ENCODE results near the gene CORO7.

DNA sequence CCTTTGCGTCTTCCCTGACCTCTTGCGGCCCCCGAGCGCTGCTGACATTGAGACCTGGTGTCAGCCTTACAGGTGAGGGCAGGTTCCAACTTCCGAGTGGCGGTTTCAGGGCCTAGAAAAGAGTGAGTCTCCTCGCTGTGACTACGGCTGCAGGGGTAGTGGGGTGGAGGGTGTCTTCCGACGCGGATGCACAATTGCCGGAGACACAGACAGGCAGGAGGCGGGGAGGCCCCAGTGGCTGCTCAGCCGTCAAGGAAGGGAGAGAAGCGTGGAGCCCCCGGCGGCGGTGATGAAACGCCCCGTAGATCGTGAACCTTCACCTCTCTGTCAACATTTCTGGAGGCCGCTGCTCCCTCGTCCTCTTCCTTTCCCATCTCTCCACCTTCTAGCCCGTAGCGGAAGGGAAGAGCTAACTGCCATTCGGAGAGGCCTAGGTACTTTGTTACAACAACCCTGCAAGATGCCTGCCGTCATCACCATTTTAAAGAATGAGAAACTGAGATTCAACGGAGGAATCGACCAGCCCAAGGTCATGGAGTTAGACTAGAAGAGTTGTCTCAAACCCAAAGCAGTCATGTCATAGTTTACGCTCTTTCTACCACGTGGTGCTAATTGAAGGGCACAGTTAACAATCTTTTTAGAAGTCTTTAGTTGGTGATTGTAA, 9.8 kb upstream of the CORO7 start:
- TF ChIP-seq, protein P1, sequence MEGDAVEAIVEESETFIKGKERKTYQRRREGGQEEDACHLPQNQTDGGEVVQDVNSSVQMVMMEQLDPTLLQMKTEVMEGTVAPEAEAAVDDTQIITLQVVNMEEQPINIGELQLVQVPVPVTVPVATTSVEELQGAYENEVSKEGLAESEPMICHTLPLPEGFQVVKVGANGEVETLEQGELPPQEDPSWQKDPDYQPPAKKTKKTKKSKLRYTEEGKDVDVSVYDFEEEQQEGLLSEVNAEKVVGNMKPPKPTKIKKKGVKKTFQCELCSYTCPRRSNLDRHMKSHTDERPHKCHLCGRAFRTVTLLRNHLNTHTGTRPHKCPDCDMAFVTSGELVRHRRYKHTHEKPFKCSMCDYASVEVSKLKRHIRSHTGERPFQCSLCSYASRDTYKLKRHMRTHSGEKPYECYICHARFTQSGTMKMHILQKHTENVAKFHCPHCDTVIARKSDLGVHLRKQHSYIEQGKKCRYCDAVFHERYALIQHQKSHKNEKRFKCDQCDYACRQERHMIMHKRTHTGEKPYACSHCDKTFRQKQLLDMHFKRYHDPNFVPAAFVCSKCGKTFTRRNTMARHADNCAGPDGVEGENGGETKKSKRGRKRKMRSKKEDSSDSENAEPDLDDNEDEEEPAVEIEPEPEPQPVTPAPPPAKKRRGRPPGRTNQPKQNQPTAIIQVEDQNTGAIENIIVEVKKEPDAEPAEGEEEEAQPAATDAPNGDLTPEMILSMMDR (IDR thresholded peaks at IDR 0.05): no peak
- no peak for TF ChIP-seq EZH2 (IDR thresholded peaks at IDR 0.05; ENCODE audit: borderline replicate concordance, insufficient read depth, low read depth, low read length, poor library complexity, severe bottlenecking)
